ENCODE measurements around the gene BRCC3. TPM values are rescaled to one million over a fixed set of nuclear protein-coding genes. Genes with fewer than 3 reads are reported as not detected.
A peak's percentile ranks its signal among the peaks of the same experiment; 100 is the strongest.

The BRCC3 gene
- 32.6 TPM for polyA plus RNA-seq (ENCODE audit: insufficient read length)
- long read RNA-seq, donor 1, partial matches to known transcripts = 0 of 4 reads
- long read RNA-seq, donor 1, other reads (novel, unspliced or antisense) = 0 of 4 reads
- long read RNA-seq, donor 2, transcript BRCC3-208 (10 exons, 2,694 nt) = major isoform, 5 of 10 reads
- long read RNA-seq, donor 2, partial matches to known transcripts = 5 of 10 reads
- long read RNA-seq, donor 2, other reads (novel, unspliced or antisense) = 0 of 10 reads
- long read RNA-seq, donor 3, partial matches to known transcripts = 0 of 4 reads
- long read RNA-seq, donor 3, other reads (novel, unspliced or antisense) = 0 of 4 reads
- long read RNA-seq, donor 4 = 0 reads
- long read RNA-seq, donor 5, transcript BRCC3-208 (10 exons, 2,694 nt) = major isoform, 10 of 10 reads
- long read RNA-seq, donor 5, partial matches to known transcripts = 0 of 10 reads
- long read RNA-seq, donor 5, other reads (novel, unspliced or antisense) = 0 of 10 reads
- long read RNA-seq, donor 6, partial matches to known transcripts = 0 of 3 reads
- long read RNA-seq, donor 6, other reads (novel, unspliced or antisense) = 0 of 3 reads
- long read RNA-seq, donor 7, partial matches to known transcripts = 0 of 5 reads
- long read RNA-seq, donor 7, other reads (novel, unspliced or antisense) = 0 of 5 reads
- long read RNA-seq, donor 8, partial matches to known transcripts = 0 of 2 reads
- long read RNA-seq, donor 8, other reads (novel, unspliced or antisense) = 0 of 2 reads

GRCh38 chrX:155070975-155071693 is at the start of gene BRCC3, which contains the start of the genes CMC4 and MTCP1:
TSS of gene BRCC3 (plus strand) at chrX:155071508. CDS start at chrX:155071528, 20 bp downstream.
TSS of gene CMC4 (minus strand) at chrX:155071136. CDS start at chrX:155064023, 7,113 bp downstream.
TSS of gene MTCP1 (minus strand) at chrX:155071136. CDS start at chrX:155066010, 5,126 bp downstream.
- DNase-seq = peak; percentile 66

- no peak for DNase-seq
These were observed 48.7 kb upstream of the BRCC3 start, which contains the start of gene F8 for GRCh38 chrX:155022585-155022984. TSS of gene F8 (minus strand) at chrX:155022723. CDS start at chrX:155022552, 171 bp downstream.

GRCh38 chrX:155023907-155024833 is 47.1 kb upstream of the BRCC3 start:
- no peak for DNase-seq

GRCh38 chrX:155026420-155026726 is 44.9 kb upstream of the BRCC3 start:
- no peak for DNase-seq

- DNase-seq = peak; percentile 87
These were observed 44.4 kb upstream of the BRCC3 start, which contains the start of gene FUNDC2 for GRCh38 chrX:155026727-155027508. TSS of gene FUNDC2 (plus strand) at chrX:155026844. CDS start at chrX:155026939, 95 bp downstream.

GRCh38 chrX:155027509-155028066 is 43.7 kb upstream of the BRCC3 start:
- peak; percentile 34 for DNase-seq

GRCh38 chrX:155028129-155028528 is 43.2 kb upstream of the BRCC3 start:
- DNase-seq = no peak

GRCh38 chrX:155028877-155029291 is 42.4 kb upstream of the BRCC3 start:
- DNase-seq = no peak

- DNase-seq = no peak
These were observed 39.7 kb upstream of the BRCC3 start for GRCh38 chrX:155031657-155032056.

- DNase-seq = no peak
These were observed 35.6 kb upstream of the BRCC3 start for GRCh38 chrX:155035688-155036087.

- DNase-seq = no peak
These were observed 25.0 kb upstream of the BRCC3 start for GRCh38 chrX:155046129-155046810.

- no peak for DNase-seq
These were observed 24.3 kb upstream of the BRCC3 start for GRCh38 chrX:155046811-155047528.

- DNase-seq = no peak
These were observed 22.2 kb upstream of the BRCC3 start for GRCh38 chrX:155048977-155049619.

GRCh38 chrX:155052738-155053498 is 18.4 kb upstream of the BRCC3 start:
- DNase-seq = no peak

GRCh38 chrX:155053656-155054055 is 17.7 kb upstream of the BRCC3 start:
- DNase-seq = no peak

GRCh38 chrX:155054255-155054654 is 17.1 kb upstream of the BRCC3 start:
- DNase-seq = no peak

GRCh38 chrX:155055494-155055893 is 15.8 kb upstream of the BRCC3 start:
- no peak for DNase-seq

Data from left kidney (tissue), 8 donors.